ENCODE results near the gene CDH6.

DNA sequence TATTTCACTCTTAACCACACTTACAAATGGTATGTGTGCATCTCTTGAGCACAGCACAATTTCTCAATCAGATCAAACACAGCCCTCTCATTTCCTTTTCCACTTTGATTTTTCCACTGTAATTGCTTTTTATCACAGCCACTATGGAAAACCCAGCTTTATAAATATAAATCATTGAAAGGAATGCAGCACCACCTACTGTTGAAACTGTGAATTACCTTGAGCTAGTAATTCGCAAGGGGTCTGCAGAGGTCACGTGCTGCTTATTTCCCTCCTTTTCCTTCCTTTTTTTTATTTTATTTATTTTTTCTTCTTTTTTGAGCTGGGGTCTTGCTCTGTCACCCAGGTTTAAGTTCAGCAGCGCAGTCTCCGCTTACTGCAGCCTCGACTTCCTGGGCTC, 76.9 kb downstream of the CDH6 start:
- TF ChIP-seq POLR2A (IDR thresholded peaks at IDR 0.05) (no peak), EP300 (IDR thresholded peaks at IDR 0.05) (no peak)
- TF ChIP-seq, protein P1, sequence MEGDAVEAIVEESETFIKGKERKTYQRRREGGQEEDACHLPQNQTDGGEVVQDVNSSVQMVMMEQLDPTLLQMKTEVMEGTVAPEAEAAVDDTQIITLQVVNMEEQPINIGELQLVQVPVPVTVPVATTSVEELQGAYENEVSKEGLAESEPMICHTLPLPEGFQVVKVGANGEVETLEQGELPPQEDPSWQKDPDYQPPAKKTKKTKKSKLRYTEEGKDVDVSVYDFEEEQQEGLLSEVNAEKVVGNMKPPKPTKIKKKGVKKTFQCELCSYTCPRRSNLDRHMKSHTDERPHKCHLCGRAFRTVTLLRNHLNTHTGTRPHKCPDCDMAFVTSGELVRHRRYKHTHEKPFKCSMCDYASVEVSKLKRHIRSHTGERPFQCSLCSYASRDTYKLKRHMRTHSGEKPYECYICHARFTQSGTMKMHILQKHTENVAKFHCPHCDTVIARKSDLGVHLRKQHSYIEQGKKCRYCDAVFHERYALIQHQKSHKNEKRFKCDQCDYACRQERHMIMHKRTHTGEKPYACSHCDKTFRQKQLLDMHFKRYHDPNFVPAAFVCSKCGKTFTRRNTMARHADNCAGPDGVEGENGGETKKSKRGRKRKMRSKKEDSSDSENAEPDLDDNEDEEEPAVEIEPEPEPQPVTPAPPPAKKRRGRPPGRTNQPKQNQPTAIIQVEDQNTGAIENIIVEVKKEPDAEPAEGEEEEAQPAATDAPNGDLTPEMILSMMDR (IDR thresholded peaks at IDR 0.05): no peak
